HG03097 (cell line): Measurements from ENCODE around the gene BAX.
"Not testable (repeated sequence)": the region's sequence is repeated elsewhere in the genome, so short reads cannot be mapped to it uniquely, and the experiment has no call there.

Experiments used
- ATAC-seq: cut with Tn5 transposase; IDR thresholded peaks from one replicate; pipeline ENCODE4 v1.9.1; 2021; ENCODE audit not compliant: unreplicated experiment, low FRiP score

BAX gene

GRCh38 chr19:48954595-48955307 is at the start of gene BAX:
TSS of gene BAX (plus strand) at chr19:48954875. CDS start at chr19:48954929, 54 bp downstream.
- peak; percentile 79 for ATAC-seq

DNA sequence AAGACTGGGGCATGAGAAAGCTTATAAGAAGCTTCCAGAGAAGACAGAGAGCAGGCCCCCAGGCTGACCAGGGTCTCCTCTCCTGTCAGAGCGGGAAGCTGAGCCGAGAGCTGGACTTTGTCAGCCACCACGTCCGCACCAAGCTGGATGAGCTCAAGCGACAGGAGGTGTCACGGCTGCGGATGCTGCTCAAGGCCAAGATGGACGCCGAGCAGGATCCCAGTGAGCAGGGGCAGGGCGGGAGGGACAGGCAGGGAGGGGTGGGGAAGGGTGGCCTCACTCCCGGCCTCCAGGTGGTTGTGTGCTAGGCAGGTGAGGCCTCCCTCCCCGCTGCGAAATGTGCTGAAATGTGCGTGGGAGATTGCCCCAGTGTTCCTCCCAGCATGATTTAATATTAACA is 49.0 kb upstream of the BAX start:
- no peak for ATAC-seq

DNA sequence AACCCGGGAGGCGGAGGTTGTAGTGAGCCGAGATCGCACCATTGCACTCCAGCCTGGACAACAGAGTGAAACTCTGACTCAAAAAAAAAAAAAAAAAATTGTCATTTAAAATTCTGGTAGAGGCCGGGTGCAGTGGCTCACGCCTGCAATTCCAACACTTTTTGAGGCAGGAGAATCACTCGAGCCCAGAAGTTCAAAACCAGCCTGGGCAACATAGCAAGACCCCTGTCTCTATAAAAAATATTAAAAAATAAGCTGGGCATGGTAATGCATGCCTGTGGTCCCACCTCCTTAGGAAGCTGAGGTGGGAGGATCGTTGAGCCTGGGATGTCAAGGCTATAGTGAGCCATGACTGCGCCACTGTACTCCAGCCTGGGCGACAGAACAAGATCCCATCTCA is 48.4 kb upstream of the BAX start:
- ATAC-seq, result no peak

- no peak for ATAC-seq
These were observed 47.0 kb upstream of the BAX start for GRCh38 chr19:48907671-48908070.

- ATAC-seq, result not testable (repeated sequence)
These were observed 45.1 kb upstream of the BAX start for GRCh38 chr19:48909424-48910077.

GRCh38 chr19:48910803-48911202 is 43.9 kb upstream of the BAX start:
- ATAC-seq, result no peak

DNA sequence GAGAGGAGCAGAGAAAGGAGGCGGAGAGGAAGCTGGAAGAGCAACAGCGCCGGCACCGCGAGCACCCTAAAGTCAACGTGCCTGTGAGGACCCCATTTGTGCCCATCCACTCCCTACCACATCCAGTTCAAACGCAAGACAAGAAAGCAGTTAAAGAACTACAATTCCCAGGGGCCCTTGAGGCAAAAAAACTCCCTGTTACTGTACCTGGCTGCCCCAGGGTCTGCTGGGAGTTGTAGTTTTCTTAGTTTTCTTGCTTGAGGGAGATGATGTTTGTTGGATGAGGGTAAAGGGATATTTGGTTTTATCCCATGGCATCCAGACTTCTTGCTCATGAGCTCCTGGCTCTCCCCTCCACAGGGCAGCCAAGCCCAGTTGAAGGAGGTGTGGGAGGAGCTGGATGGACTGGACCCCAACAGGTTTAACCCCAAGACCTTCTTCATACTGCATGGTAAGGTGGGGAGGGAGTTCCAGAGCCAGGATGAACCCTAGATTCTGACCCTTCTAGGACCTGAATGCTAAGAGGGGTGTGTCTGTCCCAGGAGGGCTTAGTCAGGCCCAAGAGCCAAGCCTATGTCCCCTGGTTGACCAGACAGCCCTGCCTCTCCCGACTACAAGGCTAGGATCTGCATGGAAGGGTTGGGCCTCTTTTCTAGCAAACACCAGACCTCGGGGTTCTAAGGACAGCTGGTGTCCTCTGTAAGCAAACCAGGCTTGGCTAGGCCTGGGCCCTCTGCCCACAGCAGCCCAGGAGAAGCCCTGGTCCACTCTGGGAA is 41.4 kb upstream of the BAX start:
- no peak for ATAC-seq

DNA sequence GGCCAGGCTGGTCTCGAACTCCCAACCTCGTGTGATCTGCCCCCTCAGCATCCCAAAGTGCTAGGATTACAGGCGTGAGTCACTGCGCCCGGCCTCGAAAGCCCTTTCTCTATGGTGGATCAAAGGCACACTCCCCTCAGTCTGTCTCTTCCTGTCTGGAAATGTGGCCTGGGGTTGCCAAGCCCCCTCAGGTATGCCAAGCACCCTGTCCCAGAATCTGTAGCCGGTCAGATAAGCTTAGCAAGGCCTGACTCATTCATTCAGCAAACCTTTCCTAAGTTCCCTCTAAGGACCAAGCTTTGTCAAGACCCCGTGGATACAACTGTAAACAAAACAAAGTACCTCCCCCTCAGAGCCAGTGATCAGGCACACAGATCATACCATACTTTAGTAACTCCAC is 40.5 kb upstream of the BAX start:
- no peak for ATAC-seq

GRCh38 chr19:48915757-48916156 is 38.9 kb upstream of the BAX start:
- no peak for ATAC-seq

- ATAC-seq, result no peak
These were observed 36.6 kb upstream of the BAX start for GRCh38 chr19:48918071-48918470.

DNA sequence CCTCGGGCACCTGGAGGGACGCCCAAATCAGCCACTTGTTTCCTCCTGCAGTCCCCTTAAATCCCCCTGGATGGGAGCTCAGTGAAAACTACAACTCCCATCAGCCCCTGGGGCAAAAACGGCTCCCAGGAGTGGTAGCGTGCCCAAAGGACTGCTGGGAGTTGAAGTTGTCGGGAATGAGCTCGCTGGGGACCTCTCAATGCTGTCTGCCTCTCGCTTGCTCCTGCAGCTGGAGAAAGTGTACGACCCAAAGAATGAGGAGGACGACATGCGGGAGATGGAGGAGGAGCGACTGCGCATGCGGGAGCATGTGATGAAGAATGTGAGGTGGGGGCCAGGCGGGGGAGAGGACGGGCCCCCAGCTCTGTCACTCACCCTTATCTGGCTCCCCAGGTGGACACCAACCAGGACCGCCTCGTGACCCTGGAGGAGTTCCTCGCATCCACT is 35.9 kb upstream of the BAX start:
- ATAC-seq, result no peak

DNA sequence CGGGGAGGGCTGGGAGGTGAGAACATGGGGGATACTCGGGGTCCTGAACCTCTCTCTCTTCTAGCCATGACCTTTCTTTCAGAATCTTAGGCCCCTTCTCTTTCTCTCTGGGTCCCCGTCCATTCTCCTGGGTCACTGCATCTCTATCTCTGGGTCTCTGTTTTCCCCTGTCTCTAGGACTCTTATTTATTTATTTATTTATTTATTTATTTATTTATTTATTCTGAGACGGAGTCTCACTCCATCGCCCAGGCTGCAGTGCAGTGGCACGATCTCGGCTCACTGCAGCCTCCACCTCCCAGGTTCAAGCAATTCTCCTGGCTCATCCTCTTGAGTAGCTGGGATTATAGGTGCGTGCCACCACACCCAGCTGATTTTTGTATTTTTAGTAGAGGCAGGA is 35.4 kb upstream of the BAX start:
- not testable (repeated sequence) for ATAC-seq

DNA sequence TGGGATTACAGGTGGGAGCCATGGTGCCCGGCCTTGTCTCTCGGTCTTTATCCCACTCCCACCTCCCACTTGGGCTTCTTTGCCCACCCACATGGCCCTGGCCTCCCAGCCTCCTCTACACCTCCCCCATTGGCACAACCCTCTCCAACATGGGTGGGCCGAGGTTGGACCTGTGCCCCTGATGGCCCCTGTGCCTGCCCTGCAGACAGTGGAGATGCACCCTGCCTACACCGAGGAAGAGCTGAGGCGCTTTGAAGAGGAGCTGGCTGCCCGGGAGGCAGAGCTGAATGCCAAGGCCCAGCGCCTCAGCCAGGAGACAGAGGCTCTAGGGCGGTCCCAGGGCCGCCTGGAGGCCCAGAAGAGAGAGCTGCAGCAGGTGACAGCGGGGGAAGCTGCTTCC is 33.7 kb upstream of the BAX start:
- no peak for ATAC-seq

- no peak for ATAC-seq
These were observed 32.8 kb upstream of the BAX start for GRCh38 chr19:48921721-48922500.

GRCh38 chr19:48922548-48923490 is 31.9 kb upstream of the BAX start:
- no peak for ATAC-seq

DNA sequence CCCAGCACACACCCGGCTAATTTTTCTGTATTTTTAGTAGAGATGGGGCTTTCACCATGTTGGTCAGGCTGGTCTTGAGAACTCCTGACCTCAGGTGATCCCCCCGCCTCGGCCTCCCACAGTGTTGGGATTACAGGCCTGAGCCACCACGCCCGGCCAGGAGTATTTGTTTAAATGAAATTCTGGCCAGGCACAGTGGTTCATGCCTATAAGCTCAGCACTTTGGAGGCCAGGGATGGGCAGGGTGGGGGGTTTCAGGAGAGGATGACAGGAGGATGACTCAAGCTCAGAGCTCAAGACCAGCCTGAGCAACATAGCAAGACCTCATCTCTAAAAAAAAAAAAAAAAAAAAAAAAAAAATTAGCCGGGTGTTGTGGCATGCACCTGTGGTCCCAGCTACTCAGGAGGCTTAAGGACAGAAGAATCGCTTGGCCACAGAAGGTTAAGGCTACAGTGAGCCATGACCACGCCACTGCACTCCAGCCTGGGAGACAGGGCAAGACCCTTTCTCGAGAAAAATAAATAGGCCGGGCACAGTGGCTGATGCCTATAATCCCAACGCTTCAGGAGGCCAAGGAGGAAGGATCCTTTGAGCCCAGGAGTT is 29.3 kb upstream of the BAX start:
- ATAC-seq, result no peak

- ATAC-seq, result not testable (repeated sequence)
These were observed 28.8 kb upstream of the BAX start for GRCh38 chr19:48925890-48926289.

DNA sequence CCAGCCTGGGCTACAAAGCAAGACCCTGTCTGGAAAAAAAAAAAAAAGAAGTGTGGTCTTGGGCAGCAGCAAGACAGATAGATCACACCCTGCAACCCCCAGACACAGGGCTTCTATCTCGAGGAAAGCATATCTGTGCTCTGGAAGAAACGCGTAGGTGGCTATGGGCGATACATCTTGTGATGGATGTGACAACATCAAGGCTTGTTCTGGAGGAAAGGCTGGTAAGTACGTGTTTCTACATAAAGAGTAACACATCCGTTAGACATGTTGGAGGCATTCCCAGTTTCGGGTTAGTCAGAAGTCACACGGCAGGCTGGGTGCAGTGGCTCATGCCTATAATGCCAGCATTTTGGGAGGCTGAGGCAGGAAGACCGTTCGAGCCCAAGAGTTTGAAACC is 27.8 kb upstream of the BAX start:
- ATAC-seq, result no peak

GRCh38 chr19:48927692-48928091 is 27.0 kb upstream of the BAX start:
- ATAC-seq, result not testable (repeated sequence)
